Activated CD4-positive, alpha-beta T cell treated with anti-CD3 and anti-CD28 coated beads for 36 hours (primary cell): ENCODE results near the gene TRDMT1. TPM values are rescaled to one million over a fixed set of nuclear protein-coding genes. Genes with fewer than 3 reads are reported as not detected.

ENCODE experiments used
- ATAC-seq: fragments of 200-7000 bp; cut with Tn5 transposase; one replicate; pipeline ENCODE4 v1.10.0; 2021; ENCODE audit warnings: mild to moderate bottlenecking, moderate library complexity
- CTCF ChIA-PET: fragments of 350-600 bp; sonication (Branson Sonifier 250); formaldehyde crosslinking; loops from one replicate; lab custom pipeline; 2021; ENCODE audit warnings: antibody characterized with exemption; lab: Charles Lee
- POLR2A ChIA-PET: fragments of 350-600 bp; sonication (Branson Sonifier 250); formaldehyde crosslinking; loops from one replicate; lab custom pipeline; 2021; ENCODE audit warnings: antibody characterized with exemption, inconsistent platforms; lab: Charles Lee
- DNase-seq: peaks from one replicate; pipeline ENCODE4 v3.0.0-alpha.2; 2020
- H3K27ac Mint-ChIP-seq: one replicate; pipeline ENCODE4 v1.8.0; 2021; ENCODE audit warnings: mixed read lengths
- H3K27me3 Mint-ChIP-seq: one replicate; pipeline ENCODE4 v1.8.0; 2021; ENCODE audit warnings: mixed read lengths
- H3K36me3 Mint-ChIP-seq: one replicate; pipeline ENCODE4 v1.8.0; 2021; ENCODE audit warnings: low read depth, mixed read lengths
- H3K4me1 Mint-ChIP-seq: one replicate; pipeline ENCODE4 v1.8.0; 2021; ENCODE audit warnings: mixed read lengths
- H3K4me3 Mint-ChIP-seq: one replicate; pipeline ENCODE4 v1.8.0; 2021; ENCODE audit warnings: mild to moderate bottlenecking, moderate library complexity, mixed read lengths
- H3K9me3 Mint-ChIP-seq: one replicate; pipeline ENCODE4 v1.8.0; 2021; ENCODE audit warnings: low read depth, mixed read lengths
- intact Hi-C, 2 experiments: fragments of 100-400 bp; cut with DNase I in 1 of 2; cut with micrococcal nuclease in 1 of 2; formaldehyde crosslinking; loops; one replicate each; pipeline versions ENCODE4 v1.14.2 to v1.15.1; 2022 to 2024; cut with DNase I, micrococcal nuclease
- total RNA-seq, 2 experiments: library from RNA; stranded (reverse); gene quantifications; one replicate each; pipeline ENCODE4 v1.2.3, GENCODE V29; 2021

The TRDMT1 gene
- total RNA-seq, 2 experiments from 2014 or later: 6.6 to 11.6 TPM

GRCh38 chr10:17229967-17230682 is 28.7 kb upstream of the TRDMT1 start:
- peak overlapping the region; percentile 90 for H3K27ac Mint-ChIP-seq
- H3K4me3 Mint-ChIP-seq: peak overlapping the region; percentile 82
- DNase-seq (peak; percentile 95), ATAC-seq (peak; percentile 52)
- H3K36me3 Mint-ChIP-seq: peaks cover 41% of the 10 kb centered on the region
- ChIA-PET CTCF (interaction anchor here (0.7 to 2.8 kb wide), 22 partner anchors 9 to 1859 kb away, joined by 3 to 18 read pairs (median 3); partner anchors contain the start of genes FAM171A1, RSU1 and TRDMT1), POLR2A (interaction anchor here (0.5 to 3.6 kb wide), 9 partner anchors 24 to 1791 kb away, joined by 3 to 26 read pairs (median 5); partner anchors contain the start of genes RSU1, STAM and TRDMT1)
- intact Hi-C loops: loop anchor here (1.0 to 5.0 kb wide), 10 partner anchors 27 to 793 kb away; partner anchors contain the start of genes RSU1 (in 2 of the 2), PTER (in 1 of the 2), STAM (in 1 of the 2) and TRDMT1 (in 1 of the 2)
- no peaks in the 10 kb centered on the region for H3K9me3 Mint-ChIP-seq
- H3K4me1 Mint-ChIP-seq: peaks cover 55% of the 10 kb centered on the region
- peaks cover 1% of the 10 kb centered on the region for H3K27me3 Mint-ChIP-seq

GRCh38 chr10:17229717-17229966 is 28.2 kb upstream of the TRDMT1 start:
- ChIA-PET CTCF (interaction anchor here (0.8 to 2.8 kb wide), 12 partner anchors 8 to 412 kb away, joined by 3 to 18 read pairs (median 4); partner anchors contain the start of genes RSU1 and TRDMT1), POLR2A (interaction anchor here (0.6 to 3.6 kb wide), 6 partner anchors 24 to 1790 kb away, joined by 3 to 26 read pairs (median 10); partner anchors contain the start of gene TRDMT1)
- H3K9me3 Mint-ChIP-seq: no peaks in the 10 kb centered on the region
- intact Hi-C loops: loop anchor here in 1 of 2 experiments (5.0 kb wide), 1 partner anchor 792 kb away; the partner anchor contains the start of gene PTER
- ATAC-seq (no peak), DNase-seq (no peak)
- H3K36me3 Mint-ChIP-seq: peaks cover 36% of the 10 kb centered on the region
- peak overlapping the region; percentile 90 for H3K27ac Mint-ChIP-seq
- peak overlapping the region; percentile 82 for H3K4me3 Mint-ChIP-seq
- H3K4me1 Mint-ChIP-seq: peaks cover 51% of the 10 kb centered on the region
- peaks cover 1% of the 10 kb centered on the region for H3K27me3 Mint-ChIP-seq

DNA sequence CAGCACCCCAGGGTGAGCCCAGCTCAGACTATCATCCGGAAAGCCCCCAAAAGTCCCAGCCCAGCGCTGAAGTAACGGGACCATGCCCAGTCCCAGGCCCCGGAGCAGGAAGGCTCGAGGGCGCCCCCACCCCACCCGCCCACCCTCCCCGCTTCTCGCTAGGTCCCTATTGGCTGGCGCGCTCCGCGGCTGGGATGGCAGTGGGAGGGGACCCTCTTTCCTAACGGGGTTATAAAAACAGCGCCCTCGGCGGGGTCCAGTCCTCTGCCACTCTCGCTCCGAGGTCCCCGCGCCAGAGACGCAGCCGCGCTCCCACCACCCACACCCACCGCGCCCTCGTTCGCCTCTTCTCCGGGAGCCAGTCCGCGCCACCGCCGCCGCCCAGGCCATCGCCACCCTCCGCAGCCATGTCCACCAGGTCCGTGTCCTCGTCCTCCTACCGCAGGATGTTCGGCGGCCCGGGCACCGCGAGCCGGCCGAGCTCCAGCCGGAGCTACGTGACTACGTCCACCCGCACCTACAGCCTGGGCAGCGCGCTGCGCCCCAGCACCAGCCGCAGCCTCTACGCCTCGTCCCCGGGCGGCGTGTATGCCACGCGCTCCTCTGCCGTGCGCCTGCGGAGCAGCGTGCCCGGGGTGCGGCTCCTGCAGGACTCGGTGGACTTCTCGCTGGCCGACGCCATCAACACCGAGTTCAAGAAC is 27.7 kb upstream of the TRDMT1 start:
- intact Hi-C loops: loop anchor here in 1 of 2 experiments (5.0 kb wide), 1 partner anchor 792 kb away; the partner anchor contains the start of gene PTER
- peak overlapping the region; percentile 82 for H3K4me3 Mint-ChIP-seq
- DNase-seq: peak; percentile 78
- peak; percentile 14 for ATAC-seq
- CTCF ChIA-PET: interaction anchor here (0.6 to 2.8 kb wide), 15 partner anchors 8 to 412 kb away, joined by 3 to 18 read pairs (median 4); partner anchors contain the start of genes RSU1 and TRDMT1
- peaks cover 1% of the 10 kb centered on the region for H3K27me3 Mint-ChIP-seq
- POLR2A ChIA-PET: interaction anchor here (0.6 to 3.6 kb wide), 6 partner anchors 23 to 1790 kb away, joined by 3 to 26 read pairs (median 10); partner anchors contain the start of gene TRDMT1
- H3K4me1 Mint-ChIP-seq: peaks cover 46% of the 10 kb centered on the region
- H3K9me3 Mint-ChIP-seq: no peaks in the 10 kb centered on the region
- H3K36me3 Mint-ChIP-seq: peaks cover 31% of the 10 kb centered on the region
- H3K27ac Mint-ChIP-seq: peak overlapping the region; percentile 90

DNA sequence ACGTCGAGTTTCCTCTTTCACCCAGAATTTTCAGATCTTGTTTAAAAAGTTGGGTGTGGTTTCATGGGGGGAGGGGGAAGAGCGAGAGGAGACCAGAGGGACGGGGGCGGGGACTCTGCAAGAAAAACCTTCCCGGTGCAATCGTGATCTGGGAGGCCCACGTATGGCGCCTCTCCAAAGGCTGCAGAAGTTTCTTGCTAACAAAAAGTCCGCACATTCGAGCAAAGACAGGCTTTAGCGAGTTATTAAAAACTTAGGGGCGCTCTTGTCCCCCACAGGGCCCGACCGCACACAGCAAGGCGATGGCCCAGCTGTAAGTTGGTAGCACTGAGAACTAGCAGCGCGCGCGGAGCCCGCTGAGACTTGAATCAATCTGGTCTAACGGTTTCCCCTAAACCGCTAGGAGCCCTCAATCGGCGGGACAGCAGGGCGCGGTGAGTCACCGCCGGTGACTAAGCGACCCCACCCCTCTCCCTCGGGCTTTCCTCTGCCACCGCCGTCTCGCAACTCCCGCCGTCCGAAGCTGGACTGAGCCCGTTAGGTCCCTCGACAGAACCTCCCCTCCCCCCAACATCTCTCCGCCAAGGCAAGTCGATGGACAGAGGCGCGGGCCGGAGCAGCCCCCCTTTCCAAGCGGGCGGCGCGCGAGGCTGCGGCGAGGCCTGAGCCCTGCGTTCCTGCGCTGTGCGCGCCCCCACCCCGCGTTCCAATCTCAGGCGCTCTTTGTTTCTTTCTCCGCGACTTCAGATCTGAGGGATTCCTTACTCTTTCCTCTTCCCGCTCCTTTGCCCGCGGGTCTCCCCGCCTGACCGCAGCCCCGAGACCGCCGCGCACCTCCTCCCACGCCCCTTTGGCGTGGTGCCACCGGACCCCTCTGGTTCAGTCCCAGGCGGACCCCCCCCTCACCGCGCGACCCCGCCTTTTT is 26.9 kb upstream of the TRDMT1 start, which contains the start of gene VIM:
TSS of gene VIM (plus strand) at position 151 of the 925 bp plus-strand sequence. CDS start 1,182 bp downstream, outside the sequence.
- CTCF ChIA-PET: interaction anchor here (0.6 to 2.8 kb wide), 11 partner anchors 9 to 404 kb away, joined by 3 to 18 read pairs (median 4); partner anchors contain the start of gene TRDMT1
- Mint-ChIP-seq H3K4me1 (peaks cover 42% of the 10 kb centered on the region), H3K9me3 (no peaks in the 10 kb centered on the region), H3K27me3 (peaks cover 1% of the 10 kb centered on the region), H3K4me3 (peak within 1 kb of the TSS; percentile 82), H3K36me3 (peaks cover 24% of the 10 kb centered on the region), H3K27ac (peak within 1 kb of the TSS; percentile 90)
- peak; percentile 47 for ATAC-seq
- intact Hi-C loops: loop anchor here (1.0 to 5.0 kb wide), 7 partner anchors 22 to 791 kb away; partner anchors contain the start of genes PTER (in 1 of the 2) and TRDMT1 (in 1 of the 2)
- POLR2A ChIA-PET: interaction anchor here (0.6 to 2.8 kb wide), 4 partner anchors 27 to 336 kb away, joined by 3 to 13 read pairs (median 5); partner anchors contain the start of gene TRDMT1
- peak; percentile 93 for DNase-seq

GRCh38 chr10:17227367-17228090 is 26.1 kb upstream of the TRDMT1 start:
- Mint-ChIP-seq H3K9me3 (no peaks in the 10 kb centered on the region), H3K4me3 (peak overlapping the region; percentile 82), H3K27ac (peak overlapping the region; percentile 90), H3K36me3 (peaks cover 22% of the 10 kb centered on the region), H3K27me3 (peaks cover 1% of the 10 kb centered on the region), H3K4me1 (peaks cover 39% of the 10 kb centered on the region)
- ATAC-seq (peak; percentile 42), DNase-seq (peak; percentile 43)
- POLR2A ChIA-PET: interaction anchor here (0.5 to 1.5 kb wide), 6 partner anchors 12 to 448 kb away, joined by 3 to 6 read pairs (median 4); partner anchors contain the start of gene TRDMT1
- CTCF ChIA-PET: interaction anchor here (0.6 to 2.0 kb wide), 6 partner anchors 9 to 415 kb away, joined by 3 to 10 read pairs (median 4); no protein-coding TSS in a partner anchor
- intact Hi-C loops: loop anchor here (1.0 to 5.0 kb wide), 8 partner anchors 11 to 790 kb away; partner anchors contain the start of genes PTER (in 1 of the 2) and TRDMT1 (in 1 of the 2)

GRCh38 chr10:17226891-17227303 is 25.4 kb upstream of the TRDMT1 start:
- POLR2A ChIA-PET: interaction anchor here (0.5 to 1.5 kb wide), 4 partner anchors 11 to 335 kb away, joined by 3 to 4 read pairs (median 4); no protein-coding TSS in a partner anchor
- no peak for ATAC-seq

GRCh38 chr10:17225808-17226207 is 24.3 kb upstream of the TRDMT1 start:
- ChIA-PET CTCF (no interaction called here), POLR2A (no interaction called here)
- no peak overlapping the region for H3K4me3 Mint-ChIP-seq
- H3K36me3 Mint-ChIP-seq: peaks cover 5% of the 10 kb centered on the region
- intact Hi-C loops: loop anchor here in 1 of 2 experiments (5.0 kb wide), 1 partner anchor 789 kb away; the partner anchor contains the start of gene PTER
- peaks cover 28% of the 10 kb centered on the region for H3K4me1 Mint-ChIP-seq
- H3K27me3 Mint-ChIP-seq: peaks cover 1% of the 10 kb centered on the region
- no peak overlapping the region for H3K27ac Mint-ChIP-seq
- DNase-seq: no peak
- ATAC-seq: no peak
- no peaks in the 10 kb centered on the region for H3K9me3 Mint-ChIP-seq

More at GRCh38 chr10:17226891-17227303, 25.4 kb upstream of the TRDMT1 start:
- peaks cover 36% of the 10 kb centered on the region for H3K4me1 Mint-ChIP-seq
- peak overlapping the region; percentile 90 for H3K27ac Mint-ChIP-seq
- intact Hi-C loops: loop anchor here (1.0 to 5.0 kb wide), 3 partner anchors 11 to 790 kb away; partner anchors contain the start of gene PTER (in 1 of the 2)
- CTCF ChIA-PET: interaction anchor here (1.0 to 2.0 kb wide), 4 partner anchors 8 to 30 kb away, joined by 3 to 10 read pairs (median 4); no protein-coding TSS in a partner anchor
- peaks cover 16% of the 10 kb centered on the region for H3K36me3 Mint-ChIP-seq
- DNase-seq: no peak
- peak overlapping the region; percentile 82 for H3K4me3 Mint-ChIP-seq
- H3K9me3 Mint-ChIP-seq: no peaks in the 10 kb centered on the region
- H3K27me3 Mint-ChIP-seq: peaks cover 1% of the 10 kb centered on the region

GRCh38 chr10:17222329-17222728 is 20.9 kb upstream of the TRDMT1 start:
- H3K27ac Mint-ChIP-seq: no peak overlapping the region
- H3K36me3 Mint-ChIP-seq: no peaks in the 10 kb centered on the region
- no peaks in the 10 kb centered on the region for H3K9me3 Mint-ChIP-seq
- H3K27me3 Mint-ChIP-seq: peaks cover 1% of the 10 kb centered on the region
- DNase-seq (no peak), ATAC-seq (no peak)
- intact Hi-C loops: no loop called here
- no peak overlapping the region for H3K4me3 Mint-ChIP-seq
- CTCF ChIA-PET: interaction anchor here (0.7 to 2.1 kb wide), 3 partner anchors 8 to 295 kb away, joined by 3 to 11 read pairs (median 4); no protein-coding TSS in a partner anchor
- POLR2A ChIA-PET: no interaction called here
- peaks cover 30% of the 10 kb centered on the region for H3K4me1 Mint-ChIP-seq

GRCh38 chr10:17220652-17221100 is 19.2 kb upstream of the TRDMT1 start:
- ATAC-seq (no peak), DNase-seq (no peak)
- Mint-ChIP-seq H3K27ac (no peak overlapping the region), H3K4me1 (peaks cover 32% of the 10 kb centered on the region), H3K4me3 (no peak overlapping the region), H3K9me3 (no peaks in the 10 kb centered on the region), H3K27me3 (no peaks in the 10 kb centered on the region), H3K36me3 (no peaks in the 10 kb centered on the region)
- intact Hi-C loops: no loop called here
- CTCF ChIA-PET: interaction anchor here (0.6 to 2.1 kb wide), 4 partner anchors 9 to 216 kb away, joined by 3 to 11 read pairs (median 4); no protein-coding TSS in a partner anchor
- POLR2A ChIA-PET: no interaction called here
